Sigmoid colon (tissue), 7 donors: Measurements from ENCODE around the gene ACTR8. TPM values are rescaled to one million over a fixed set of nuclear protein-coding genes. Genes with fewer than 3 reads are reported as not detected.

Source experiments
- DNase-seq: peaks from one replicate; pipeline ENCODE4 v3.0.0-alpha.2; 2019
- H3K27ac ChIP-seq, 4 donors: fragments of 200-600 bp; sonication (generic); one replicate each; pipeline ENCODE4 v1.5.1; 2016 to 2019; ENCODE audit warnings: mild to moderate bottlenecking in 1 of 4
- H3K27me3 ChIP-seq, 3 donors: fragments of 200-600 bp; sonication (generic); one replicate each; pipeline ENCODE4 v1.5.1; 2019; ENCODE audit warnings: mild to moderate bottlenecking in 1 of 3
- H3K36me3 ChIP-seq, 4 donors: fragments of 200-600 bp; sonication (generic); one replicate each; pipeline ENCODE4 v1.5.1; 2016 to 2019
- H3K4me1 ChIP-seq, 4 donors: fragments of 200-600 bp; sonication (generic); one replicate each; pipeline ENCODE4 v1.5.1; 2017 to 2019
- H3K4me3 ChIP-seq, 4 donors: fragments of 200-600 bp; sonication (generic); one replicate each; pipeline ENCODE4 v1.5.1; 2017 to 2019; ENCODE audit warnings: mild to moderate bottlenecking in 2 of 4, moderate library complexity in 1 of 4
- H3K9me3 ChIP-seq, 4 donors: fragments of 200-600 bp in 3 of 4; sonication (generic) in 3 of 4; one replicate each; pipeline versions ENCODE4 v1.5.1 to v1.6.1; 2013 to 2019
- EP300 ChIP-seq, 4 donors: sonication (generic); formaldehyde crosslinking; IDR thresholded peaks; one replicate each; pipeline ENCODE4 v1.6.1; 2017; ENCODE audit warnings: antibody characterized with exemption in 4 of 4
- POLR2A ChIP-seq, 2 donors: fragments of 450-650 bp; IDR thresholded peaks; one replicate each; pipeline ENCODE4 v1.6.1; 2016; ENCODE audit warnings: antibody characterized with exemption in 2 of 2, mild to moderate bottlenecking in 2 of 2, moderate library complexity in 2 of 2
- POLR2AphosphoS5 ChIP-seq, 4 donors: sonication (generic); formaldehyde crosslinking; IDR thresholded peaks; one replicate each; pipeline ENCODE4 v1.6.1; 2017; ENCODE audit warnings: antibody characterized with exemption in 4 of 4
- WGBS, 2 donors: extraction: QIAGEN DNeasy Blood & Tissue Kit; methylation state at CpG; one replicate each; pipeline ENCODE4 v1.1.7; 2013; 5-methylcytosine and 5-hydroxymethylcytosine counted together
- intact Hi-C: fragments of 100-400 bp; cut with DNase I; formaldehyde crosslinking; loops from one replicate; pipeline ENCODE4 v1.15.1; 2023
- polyA plus RNA-seq, 3 donors: library from polyadenylated mRNA; stranded (reverse); fragments of 200-250 nt; gene quantifications; one replicate each; pipeline ENCODE4 v1.2.3, GENCODE V29; 2013
- total RNA-seq, 4 donors: library from RNA; depleted of rRNA; stranded (reverse); fragments of >200 nt; gene quantifications; one replicate each; pipeline ENCODE4 v1.1.0, GENCODE V29; 2016
- TF ChIP-seq, protein P1 (sequence below), 4 experiments: fragments of 450-650 bp in 3 of 4; fragments of 200-600 bp in 1 of 4; IDR thresholded peaks; one replicate each; pipeline ENCODE4 v1.5.1; 2016 to 2019; ENCODE audit warnings: antibody characterized with exemption in 4 of 4, mild to moderate bottlenecking in 3 of 4, moderate library complexity in 2 of 4
- donor health status: healthy with polysubstance abuse.
- donor health status: Bipolar disorder and iron deficiency.
- donor health status: healthy.

ACTR8 gene
- total and polyA plus RNA-seq, 7 donors, result 9.0 to 30.7 (median 18.5) TPM

- WGBS, 2 donors, result 83 to 85% methylated on average over 5 of the region's 5 CpGs
- DNase-seq, result peak; percentile 37
- H3K27me3 ChIP-seq, result no peaks in the 10 kb centered on the region
- H3K4me3 ChIP-seq, result no peak overlapping the region
- H3K36me3 ChIP-seq, result no peaks in the 10 kb centered on the region
- H3K9me3 ChIP-seq, result no peaks in the 10 kb centered on the region
- no peak overlapping the region for H3K27ac ChIP-seq
- no peaks in the 10 kb centered on the region for H3K4me1 ChIP-seq
- TF ChIP-seq POLR2AphosphoS5 (IDR thresholded peaks at IDR 0.05), result no peak
- TF ChIP-seq, protein P1, sequence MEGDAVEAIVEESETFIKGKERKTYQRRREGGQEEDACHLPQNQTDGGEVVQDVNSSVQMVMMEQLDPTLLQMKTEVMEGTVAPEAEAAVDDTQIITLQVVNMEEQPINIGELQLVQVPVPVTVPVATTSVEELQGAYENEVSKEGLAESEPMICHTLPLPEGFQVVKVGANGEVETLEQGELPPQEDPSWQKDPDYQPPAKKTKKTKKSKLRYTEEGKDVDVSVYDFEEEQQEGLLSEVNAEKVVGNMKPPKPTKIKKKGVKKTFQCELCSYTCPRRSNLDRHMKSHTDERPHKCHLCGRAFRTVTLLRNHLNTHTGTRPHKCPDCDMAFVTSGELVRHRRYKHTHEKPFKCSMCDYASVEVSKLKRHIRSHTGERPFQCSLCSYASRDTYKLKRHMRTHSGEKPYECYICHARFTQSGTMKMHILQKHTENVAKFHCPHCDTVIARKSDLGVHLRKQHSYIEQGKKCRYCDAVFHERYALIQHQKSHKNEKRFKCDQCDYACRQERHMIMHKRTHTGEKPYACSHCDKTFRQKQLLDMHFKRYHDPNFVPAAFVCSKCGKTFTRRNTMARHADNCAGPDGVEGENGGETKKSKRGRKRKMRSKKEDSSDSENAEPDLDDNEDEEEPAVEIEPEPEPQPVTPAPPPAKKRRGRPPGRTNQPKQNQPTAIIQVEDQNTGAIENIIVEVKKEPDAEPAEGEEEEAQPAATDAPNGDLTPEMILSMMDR (IDR thresholded peaks at IDR 0.05), result no peak
- TF ChIP-seq POLR2A (IDR thresholded peaks at IDR 0.05), result no peak
- TF ChIP-seq EP300 (IDR thresholded peaks at IDR 0.05), result no peak
- intact Hi-C loops, result no loop called here
These were observed 48.3 kb downstream of the ACTR8 start for GRCh38 chr3:53833700-53834099.

GRCh38 chr3:53833053-53833645, 48.8 kb downstream of the ACTR8 start:
- WGBS, 2 donors, result 84 to 89% methylated on average over 9 of the region's 9 CpGs
- Histone ChIP-seq H3K4me1 (no peaks in the 10 kb centered on the region), H3K27me3 (no peaks in the 10 kb centered on the region), H3K4me3 (no peak overlapping the region), H3K9me3 (no peaks in the 10 kb centered on the region), H3K27ac (no peak overlapping the region), H3K36me3 (no peaks in the 10 kb centered on the region)
- TF ChIP-seq, protein P1 (IDR thresholded peaks at IDR 0.05), result no peak
- TF ChIP-seq EP300 (IDR thresholded peaks at IDR 0.05) (no peak), POLR2AphosphoS5 (IDR thresholded peaks at IDR 0.05) (no peak), POLR2A (IDR thresholded peaks at IDR 0.05) (no peak)
- peak; percentile 45 for DNase-seq
- intact Hi-C loops, result no loop called here

DNA sequence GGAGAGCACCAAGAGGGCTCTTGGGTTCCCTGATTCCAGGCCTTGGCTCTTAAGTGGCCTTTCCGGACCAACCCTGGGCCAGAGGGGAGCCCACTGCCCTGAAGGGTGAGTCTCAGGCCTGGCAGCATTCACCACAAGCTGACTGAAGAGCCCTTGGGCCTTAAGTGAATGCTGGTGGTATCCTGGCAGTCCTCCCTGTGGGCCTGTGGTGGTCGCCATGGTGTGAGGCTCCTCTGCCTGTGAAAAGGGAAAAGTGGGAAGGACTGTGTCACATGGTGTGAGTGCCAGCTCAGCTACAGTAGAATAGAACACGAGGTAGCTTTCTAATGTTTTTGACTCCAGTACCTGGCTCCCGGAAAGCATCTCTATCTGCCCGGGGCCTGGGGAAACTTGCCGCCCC, 51.0 kb downstream of the ACTR8 start:
- Histone ChIP-seq H3K27me3 (no peaks in the 10 kb centered on the region), H3K27ac (no peak overlapping the region), H3K4me1 (no peaks in the 10 kb centered on the region), H3K9me3 (no peaks in the 10 kb centered on the region), H3K36me3 (no peaks in the 10 kb centered on the region), H3K4me3 (no peak overlapping the region)
- TF ChIP-seq POLR2AphosphoS5 (IDR thresholded peaks at IDR 0.05) (no peak), EP300 (IDR thresholded peaks at IDR 0.05) (no peak), POLR2A (IDR thresholded peaks at IDR 0.05) (no peak)
- TF ChIP-seq, protein P1 (IDR thresholded peaks at IDR 0.05), result no peak
- 89 to 93% methylated on average over 6 of the region's 6 CpGs for WGBS, 2 donors
- intact Hi-C loops, result no loop called here
- peak; percentile 46 for DNase-seq

GRCh38 chr3:53829605-53830004, 52.3 kb downstream of the ACTR8 start:
- 56 to 72% methylated on average over 2 of the region's 2 CpGs for WGBS, 2 donors

More at GRCh38 chr3:53829605-53830004, 52.3 kb downstream of the ACTR8 start:
- TF ChIP-seq POLR2AphosphoS5 (IDR thresholded peaks at IDR 0.05), result no peak
- TF ChIP-seq POLR2A (IDR thresholded peaks at IDR 0.05), result no peak
- TF ChIP-seq EP300 (IDR thresholded peaks at IDR 0.05), result no peak
- TF ChIP-seq, protein P1 (IDR thresholded peaks at IDR 0.05), result no peak
- Histone ChIP-seq H3K4me1 (no peaks in the 10 kb centered on the region), H3K27me3 (no peaks in the 10 kb centered on the region), H3K36me3 (no peaks in the 10 kb centered on the region), H3K9me3 (no peaks in the 10 kb centered on the region), H3K27ac (no peak overlapping the region), H3K4me3 (no peak overlapping the region)
- DNase-seq, result no peak
- intact Hi-C loops, result no loop called here
